BE2C (cell line): Measurements from ENCODE around the gene TKT.

Experiments
- DNase-seq: peaks from one replicate; pipeline ENCODE4 v3.0.0-alpha.2; 2020
- H3K27me3 ChIP-seq: fragments of 250-450 bp; sonication (Bioruptor Pico); 2 replicates; pipeline ENCODE4 v1.5.1; 2020; ENCODE audit warnings: mild to moderate bottlenecking
- H3K36me3 ChIP-seq: fragments of 250-450 bp; sonication (Bioruptor Pico); 2 replicates; pipeline ENCODE4 v1.5.1; 2020; ENCODE audit warnings: mild to moderate bottlenecking
- H3K4me1 ChIP-seq: fragments of 250-450 bp; sonication (Bioruptor Pico); 2 replicates; pipeline ENCODE4 v1.5.1; 2020
- H3K4me3 ChIP-seq: 2 replicates; pipeline ENCODE4 v1.5.1; 2011; ENCODE audit warnings: low read depth, low read length
- H3K9me3 ChIP-seq: fragments of 250-450 bp; sonication (Bioruptor Pico); 2 replicates; pipeline ENCODE4 v1.5.1; 2020
- TF ChIP-seq, protein P1 (sequence below): IDR thresholded peaks from 2 replicates; pipeline ENCODE4 v1.5.1; 2012; ENCODE audit warnings: mild to moderate bottlenecking, low read depth, low read length

Gene TKT

DNA sequence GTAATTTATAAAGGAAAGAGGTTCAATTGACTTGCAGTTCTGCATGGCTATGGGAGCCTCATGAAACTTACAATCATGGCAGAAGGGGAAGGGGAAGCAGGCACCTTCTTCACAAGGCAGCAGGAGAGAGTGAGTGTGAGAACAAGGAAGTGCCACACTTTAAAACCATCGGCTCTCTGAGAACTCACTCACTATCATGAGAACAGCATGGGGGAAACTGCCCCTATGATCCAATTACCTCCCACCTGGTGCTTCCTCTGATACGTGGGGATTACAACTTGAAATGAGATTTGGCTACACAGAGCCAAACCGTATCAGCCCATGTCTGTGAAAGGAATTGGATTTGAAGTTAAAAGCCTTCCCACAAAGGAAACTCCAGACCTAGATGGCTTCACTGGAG, 39.1 kb downstream of the TKT start:
- no peaks in the 10 kb centered on the region for H3K27me3 ChIP-seq
- no peak for DNase-seq
- no peaks in the 10 kb centered on the region for H3K36me3 ChIP-seq
- H3K4me3 ChIP-seq = no peak overlapping the region
- no peaks in the 10 kb centered on the region for H3K9me3 ChIP-seq
- no peaks in the 10 kb centered on the region for H3K4me1 ChIP-seq
- TF ChIP-seq, protein P1, sequence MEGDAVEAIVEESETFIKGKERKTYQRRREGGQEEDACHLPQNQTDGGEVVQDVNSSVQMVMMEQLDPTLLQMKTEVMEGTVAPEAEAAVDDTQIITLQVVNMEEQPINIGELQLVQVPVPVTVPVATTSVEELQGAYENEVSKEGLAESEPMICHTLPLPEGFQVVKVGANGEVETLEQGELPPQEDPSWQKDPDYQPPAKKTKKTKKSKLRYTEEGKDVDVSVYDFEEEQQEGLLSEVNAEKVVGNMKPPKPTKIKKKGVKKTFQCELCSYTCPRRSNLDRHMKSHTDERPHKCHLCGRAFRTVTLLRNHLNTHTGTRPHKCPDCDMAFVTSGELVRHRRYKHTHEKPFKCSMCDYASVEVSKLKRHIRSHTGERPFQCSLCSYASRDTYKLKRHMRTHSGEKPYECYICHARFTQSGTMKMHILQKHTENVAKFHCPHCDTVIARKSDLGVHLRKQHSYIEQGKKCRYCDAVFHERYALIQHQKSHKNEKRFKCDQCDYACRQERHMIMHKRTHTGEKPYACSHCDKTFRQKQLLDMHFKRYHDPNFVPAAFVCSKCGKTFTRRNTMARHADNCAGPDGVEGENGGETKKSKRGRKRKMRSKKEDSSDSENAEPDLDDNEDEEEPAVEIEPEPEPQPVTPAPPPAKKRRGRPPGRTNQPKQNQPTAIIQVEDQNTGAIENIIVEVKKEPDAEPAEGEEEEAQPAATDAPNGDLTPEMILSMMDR = no peak

- no peaks in the 10 kb centered on the region for H3K9me3 ChIP-seq
- no peak for DNase-seq
- H3K4me1 ChIP-seq = no peaks in the 10 kb centered on the region
- no peaks in the 10 kb centered on the region for H3K27me3 ChIP-seq
- H3K36me3 ChIP-seq = no peaks in the 10 kb centered on the region
- no peak overlapping the region for H3K4me3 ChIP-seq
- TF ChIP-seq, protein P1 = no peak
Observed at GRCh38 chr3:53215816-53216215, 40.0 kb downstream of the TKT start.

DNA sequence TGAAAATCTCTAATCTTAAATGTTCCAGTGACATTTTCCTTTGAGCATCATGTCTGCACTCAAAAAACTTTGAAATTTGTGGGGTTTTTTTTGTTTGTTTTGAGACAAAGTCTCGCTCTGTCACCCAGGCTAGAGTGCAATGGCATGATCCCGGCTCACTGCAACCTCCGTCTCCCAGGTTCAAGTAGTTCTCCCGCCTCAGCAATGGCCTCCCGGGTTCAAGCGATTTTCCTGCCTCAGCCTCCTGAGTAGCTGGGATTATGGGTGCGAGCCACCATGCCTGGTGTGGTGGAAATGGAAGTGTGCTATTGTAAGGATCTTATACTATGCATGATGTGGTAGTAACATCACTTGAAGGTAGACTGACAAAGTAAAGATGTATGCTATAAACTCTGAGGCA, 42.5 kb downstream of the TKT start:
- TF ChIP-seq, protein P1 = no peak
- DNase-seq = no peak
- Histone ChIP-seq H3K36me3 (no peaks in the 10 kb centered on the region), H3K9me3 (no peaks in the 10 kb centered on the region), H3K27me3 (no peaks in the 10 kb centered on the region), H3K4me1 (no peaks in the 10 kb centered on the region), H3K4me3 (no peak overlapping the region)

GRCh38 chr3:53211706-53212702, 43.8 kb downstream of the TKT start:
- H3K9me3 ChIP-seq = no peaks in the 10 kb centered on the region
- TF ChIP-seq, protein P1 = no peak
- H3K27me3 ChIP-seq = no peaks in the 10 kb centered on the region
- no peaks in the 10 kb centered on the region for H3K4me1 ChIP-seq
- H3K4me3 ChIP-seq = no peak overlapping the region
- DNase-seq = no peak
- H3K36me3 ChIP-seq = no peaks in the 10 kb centered on the region

- no peaks in the 10 kb centered on the region for H3K4me1 ChIP-seq
- H3K9me3 ChIP-seq = no peaks in the 10 kb centered on the region
- no peaks in the 10 kb centered on the region for H3K27me3 ChIP-seq
- TF ChIP-seq, protein P1 = no peak
- no peak for DNase-seq
- no peak overlapping the region for H3K4me3 ChIP-seq
- H3K36me3 ChIP-seq = no peaks in the 10 kb centered on the region
Observed at GRCh38 chr3:53202331-53203015, 53.3 kb downstream of the TKT start.
